GM12891 (cell line): ENCODE data around the gene CAPN10.

Experiments used
- PAX5 ChIP-seq: IDR thresholded peaks from 2 replicates; pipeline ENCODE4 v1.6.1; 2011; ENCODE audit warnings: low read length, moderate library complexity, mild to moderate bottlenecking; ENCODE audit not compliant: insufficient read depth, severe bottlenecking
- POLR2A ChIP-seq: IDR thresholded peaks from 2 replicates; pipeline ENCODE4 v1.6.1; 2011; ENCODE audit warnings: low read depth, low read length, control low read depth
- POLR2AphosphoS5 ChIP-seq: IDR thresholded peaks from 2 replicates; pipeline ENCODE4 v1.6.1; 2011; ENCODE audit warnings: low read depth, low read length, control low read depth
- POU2F2 ChIP-seq: IDR thresholded peaks from 2 replicates; pipeline ENCODE4 v1.6.1; 2011; ENCODE audit warnings: low read depth, mild to moderate bottlenecking, control low read depth, low read length, moderate library complexity
- SPI1 ChIP-seq: IDR thresholded peaks from 2 replicates; pipeline ENCODE4 v1.6.1; 2011; ENCODE audit warnings: low read depth, low read length, control low read depth
- TAF1 ChIP-seq: IDR thresholded peaks from 2 replicates; pipeline ENCODE4 v1.6.1; 2011; ENCODE audit warnings: low read depth, low read length, control low read depth

- TF ChIP-seq TAF1 (no peak), POLR2AphosphoS5 (no peak), POLR2A (no peak), POU2F2 (no peak), SPI1 (no peak), PAX5 (no peak)
Measured at GRCh38 chr2:240637901-240638345, 51.4 kb downstream of the CAPN10 start.
